ENCODE data around the gene HK2. TPM values are rescaled to one million over a fixed set of nuclear protein-coding genes. Genes with fewer than 3 reads are reported as not detected.
A peak's percentile ranks its signal among the peaks of the same experiment; 100 is the strongest.

HK2 gene
- total RNA-seq, 3 donors from 2014 or later: 9.8 to 39.2 (median 19.9) TPM

- no peaks in the 10 kb centered on the region for H3K36me3 ChIP-seq
- no peak for TF ChIP-seq CTCF (IDR thresholded peaks at IDR 0.05)
- no peak for TF ChIP-seq POLR2AphosphoS5 (IDR thresholded peaks at IDR 0.05)
- no peak for TF ChIP-seq POLR2A (IDR thresholded peaks at IDR 0.05)
- no peaks in the 10 kb centered on the region for H3K4me1 ChIP-seq
- no peaks in the 10 kb centered on the region for H3K9me3 ChIP-seq
- no peak overlapping the region for H3K4me3 ChIP-seq
- no peak for DNase-seq (ENCODE audit: low spot score in 2 of 2)
- intact Hi-C loops (cut with DNase I; ENCODE audit: low total_unique reads): no loop called here
- peaks cover 0 to 4% of the 10 kb centered on the region in 2 donors for H3K27me3 ChIP-seq
- no peak overlapping the region for H3K27ac ChIP-seq
These were observed 77.1 kb downstream of the HK2 start for GRCh38 chr2:74911061-74911460.

GRCh38 chr2:74915743-74916142, 81.8 kb downstream of the HK2 start:
- TF ChIP-seq CTCF (IDR thresholded peaks at IDR 0.05) (no peak), POLR2AphosphoS5 (IDR thresholded peaks at IDR 0.05) (no peak), POLR2A (IDR thresholded peaks at IDR 0.05) (no peak)
- intact Hi-C loops (cut with DNase I; ENCODE audit: low total_unique reads): no loop called here
- no peak overlapping the region for H3K4me3 ChIP-seq

GRCh38 chr2:74916394-74916793, 82.5 kb downstream of the HK2 start:
- no peak for DNase-seq (ENCODE audit: low spot score in 2 of 2)
- Histone ChIP-seq H3K4me3 (no peak overlapping the region), H3K27ac (no peak overlapping the region), H3K9me3 (no peaks in the 10 kb centered on the region), H3K4me1 (no peaks in the 10 kb centered on the region), H3K36me3 (no peaks in the 10 kb centered on the region), H3K27me3 (peaks cover 0 to 4% of the 10 kb centered on the region in 2 donors)
- intact Hi-C loops (cut with DNase I; ENCODE audit: low total_unique reads): no loop called here
- TF ChIP-seq POLR2AphosphoS5 (IDR thresholded peaks at IDR 0.05) (no peak), POLR2A (IDR thresholded peaks at IDR 0.05) (no peak), CTCF (IDR thresholded peaks at IDR 0.05) (no peak)

More at GRCh38 chr2:74915743-74916142, 81.8 kb downstream of the HK2 start:
- H3K27ac ChIP-seq: no peak overlapping the region
- DNase-seq (ENCODE audit: low spot score in 2 of 2): no peak
- H3K4me1 ChIP-seq: no peaks in the 10 kb centered on the region
- no peaks in the 10 kb centered on the region for H3K9me3 ChIP-seq
- no peaks in the 10 kb centered on the region for H3K36me3 ChIP-seq
- peaks cover 0 to 4% of the 10 kb centered on the region in 2 donors for H3K27me3 ChIP-seq

GRCh38 chr2:74917702-74918619, 84.0 kb downstream of the HK2 start:
- DNase-seq (ENCODE audit: low spot score in 2 of 2): no peak
- Histone ChIP-seq H3K27ac (no peak overlapping the region), H3K4me1 (no peaks in the 10 kb centered on the region), H3K4me3 (no peak overlapping the region), H3K27me3 (no peaks in the 10 kb centered on the region), H3K36me3 (no peaks in the 10 kb centered on the region), H3K9me3 (no peaks in the 10 kb centered on the region)
- intact Hi-C loops (cut with DNase I; ENCODE audit: low total_unique reads): no loop called here
- TF ChIP-seq CTCF (IDR thresholded peaks at IDR 0.05): no peak
- TF ChIP-seq POLR2AphosphoS5 (IDR thresholded peaks at IDR 0.05): no peak
- no peak for TF ChIP-seq POLR2A (IDR thresholded peaks at IDR 0.05)

- no peaks in the 10 kb centered on the region for H3K36me3 ChIP-seq
- no peaks in the 10 kb centered on the region for H3K27me3 ChIP-seq
- no peaks in the 10 kb centered on the region for H3K9me3 ChIP-seq
- no peak overlapping the region for H3K27ac ChIP-seq
- intact Hi-C loops (cut with DNase I; ENCODE audit: low total_unique reads): no loop called here
- no peaks in the 10 kb centered on the region for H3K4me1 ChIP-seq
- peak in 1 of 2 donors; percentile 66 for DNase-seq (ENCODE audit: low spot score in 2 of 2)
- TF ChIP-seq CTCF (IDR thresholded peaks at IDR 0.05) (peak; percentile 50 to 78 (median 75)), POLR2A (IDR thresholded peaks at IDR 0.05) (no peak), POLR2AphosphoS5 (IDR thresholded peaks at IDR 0.05) (no peak)
- H3K4me3 ChIP-seq: peak overlapping the region in 2 of 3 donors; percentile 30 to 57
These were observed 85.9 kb downstream of the HK2 start for GRCh38 chr2:74919827-74920226.
